ENCODE data around the gene SLC25A23. TPM values are rescaled to one million over a fixed set of nuclear protein-coding genes. Genes with fewer than 3 reads are reported as not detected.

Gene SLC25A23
- polyA plus RNA-seq, 1 of the 3 experiments (the other 2 are of a cell fraction) = 10.9 TPM

GRCh38 chr19:6425732-6426620, 33.6 kb downstream of the SLC25A23 start:
- peaks cover 0 to 14% of the 10 kb centered on the region in 2 experiments for H3K36me3 ChIP-seq (replicated peaks in 1 of 2; ENCODE audit: control insufficient read depth in 1 of 2, insufficient read depth in 2 of 2, low read length in 1 of 2)
- H3K9me2 ChIP-seq = no peaks in the 10 kb centered on the region
- H3K4me3 ChIP-seq (ENCODE audit: low read depth in 2 of 2, low read length in 1 of 2) = peak overlapping the region in 1 of 2 experiments; percentile 20; a peak in 2 of 4 replicates
- CTCF ChIA-PET = interaction anchor here (0.8 to 1.6 kb wide), 3 partner anchors 10 to 76 kb away, joined by 3 to 4 read pairs (median 3); partner anchors contain the start of gene TUBB4A
- TF ChIP-seq USF1 (IDR thresholded peaks at IDR 0.05; ENCODE audit: borderline replicate concordance, low read depth) = no peak
- TF ChIP-seq CTCF (IDR thresholded peaks at IDR 0.05) = peak; percentile 21; the same call in 1 of the 2 replicates
- no peaks in the 10 kb centered on the region for H3K9me3 ChIP-seq
- peak; percentile 27 for DNase-seq
- peak overlapping the region; percentile 85; the same call in 1 of the 2 replicates for H2AFZ ChIP-seq (ENCODE audit: low read depth)
- H3K4me2 ChIP-seq = peak overlapping the region; percentile 49
- peaks cover 10 to 15% of the 10 kb centered on the region in 2 experiments; a peak in 2 of 4 replicates for H3K4me1 ChIP-seq (ENCODE audit: control insufficient read depth in 1 of 2, insufficient read depth in 2 of 2, low read depth in 1 of 2, low read length in 1 of 2)
- POLR2A ChIA-PET = interaction anchor here (1.0 to 1.6 kb wide), 2 partner anchors 33 to 53 kb away, joined by 4 to 8 read pairs; partner anchors contain the start of genes ALKBH7 and GTF2F1
- 94% methylated on average over 21 of the region's 21 CpGs for WGBS (ENCODE audit: low lambda C conversion rate)
- H3K9ac ChIP-seq = no peak overlapping the region
- peaks cover 6% of the 10 kb centered on the region for H3F3A ChIP-seq (replicated peaks; ENCODE audit: insufficient read depth)
- H3K79me2 ChIP-seq (ENCODE audit: insufficient read depth) = peaks cover 32% of the 10 kb centered on the region
- peak overlapping the region; percentile 61 to 78; a peak in 3 of 4 replicates for H3K27ac ChIP-seq (ENCODE audit: low read depth in 2 of 2, low read length in 1 of 2)
- H4K20me1 ChIP-seq (ENCODE audit: insufficient read depth) = peaks cover 31% of the 10 kb centered on the region
- no peaks in the 10 kb centered on the region for H3K27me3 ChIP-seq (ENCODE audit: insufficient read depth)

- peaks cover 6% of the 10 kb centered on the region for H3F3A ChIP-seq (replicated peaks; ENCODE audit: insufficient read depth)
- peak overlapping the region; percentile 61 to 78; a peak in 3 of 4 replicates for H3K27ac ChIP-seq (ENCODE audit: low read depth in 2 of 2, low read length in 1 of 2)
- H3K4me1 ChIP-seq (ENCODE audit: control insufficient read depth in 1 of 2, insufficient read depth in 2 of 2, low read depth in 1 of 2, low read length in 1 of 2) = peaks cover 10 to 15% of the 10 kb centered on the region in 2 experiments; a peak in 2 of 4 replicates
- peak overlapping the region; percentile 49 for H3K4me2 ChIP-seq
- peaks cover 5 to 22% of the 10 kb centered on the region in 2 experiments for H3K36me3 ChIP-seq (replicated peaks in 1 of 2; ENCODE audit: control insufficient read depth in 1 of 2, insufficient read depth in 2 of 2, low read length in 1 of 2)
- ChIA-PET CTCF (interaction anchor here (0.6 to 1.6 kb wide), 3 partner anchors 14 to 1897 kb away, joined by 3 read pairs; partner anchors contain the start of gene TUBB4A), POLR2A (interaction anchor here (0.5 to 1.6 kb wide), 3 partner anchors 32 to 52 kb away, joined by 4 to 8 read pairs (median 4); partner anchors contain the start of genes ALKBH7 and GTF2F1)
- H3K9me2 ChIP-seq = no peaks in the 10 kb centered on the region
- WGBS (ENCODE audit: low lambda C conversion rate) = 5% methylated on average over 25 of the region's 43 CpGs
- no peaks in the 10 kb centered on the region for H3K9me3 ChIP-seq
- DNase-seq = peak; percentile 96
- H2AFZ ChIP-seq (ENCODE audit: low read depth) = peak overlapping the region; percentile 85; the same call in 1 of the 2 replicates
- peak overlapping the region in 1 of 2 experiments; percentile 20; a peak in 2 of 4 replicates for H3K4me3 ChIP-seq (ENCODE audit: low read depth in 2 of 2, low read length in 1 of 2)
- no peak overlapping the region for H3K9ac ChIP-seq
- H3K79me2 ChIP-seq (ENCODE audit: insufficient read depth) = peaks cover 40% of the 10 kb centered on the region
- H3K27me3 ChIP-seq (ENCODE audit: insufficient read depth) = no peaks in the 10 kb centered on the region
- peaks cover 39% of the 10 kb centered on the region for H4K20me1 ChIP-seq (ENCODE audit: insufficient read depth)
- peak; percentile 61; the same call in 1 of the 2 replicates for TF ChIP-seq ELF1 (IDR thresholded peaks at IDR 0.05)
- TF ChIP-seq PBX3 (IDR thresholded peaks at IDR 0.05) = peak; percentile 96
- TF ChIP-seq RAD21 (IDR thresholded peaks at IDR 0.05; ENCODE audit: low read length) = no peak
- no peak for TF ChIP-seq TCF12 (IDR thresholded peaks at IDR 0.05)
- TF ChIP-seq MXI1 (IDR thresholded peaks at IDR 0.05; ENCODE audit: low read depth, low read length) = peak; percentile 32; the same call in 1 of the 2 replicates
- peak; percentile 79; the same call in 1 of the 2 replicates for TF ChIP-seq ZBTB33 (IDR thresholded peaks at IDR 0.05; ENCODE audit: borderline replicate concordance, low read depth)
- TF ChIP-seq RCOR1 (IDR thresholded peaks at IDR 0.05; ENCODE audit: low read length) = no peak
- TF ChIP-seq USF1 (IDR thresholded peaks at IDR 0.05; ENCODE audit: borderline replicate concordance, low read depth) = peak; percentile 93
- TF ChIP-seq CHD2 (IDR thresholded peaks at IDR 0.05; ENCODE audit: low read length, partially characterized antibody) = peak; percentile 96
- no peak for TF ChIP-seq SMC3 (IDR thresholded peaks at IDR 0.05; ENCODE audit: low read depth, low read length)
- no peak for TF ChIP-seq NRF1 (IDR thresholded peaks at IDR 0.05; ENCODE audit: low read depth, low read length)
- TF ChIP-seq EZH2phosphoT487 (IDR thresholded peaks at IDR 0.05; ENCODE audit: borderline replicate concordance, low read depth) = no peak
- no peak for TF ChIP-seq GATA2 (CRISPR knock-in tag; IDR thresholded peaks at IDR 0.05)
- peak; percentile 16; the same call in 1 of the 2 replicates for TF ChIP-seq POLR2AphosphoS5 (IDR thresholded peaks at IDR 0.05; ENCODE audit: low read depth, low read length)
- no peak for TF ChIP-seq YY1 (IDR thresholded peaks at IDR 0.05; ENCODE audit: low read depth)
Measured at GRCh38 chr19:6424939-6425731, 34.5 kb downstream of the SLC25A23 start.
